Activated naive CD4-positive, alpha-beta T cell treated with anti-CD3 and anti-CD28 coated beads, Interleukin-2, amount 50 U/mL, for 24 hours (primary cell): ENCODE measurements around the gene RSPH10B2.
"Not testable (repeated sequence)": the region's sequence is repeated elsewhere in the genome, so short reads cannot be mapped to it uniquely, and the experiment has no call there.

Source experiments
- H3K27ac Mint-ChIP-seq: one replicate; pipeline ENCODE4 v1.8.0; 2021; ENCODE audit warnings: mild to moderate bottlenecking, mixed read lengths
- H3K27me3 Mint-ChIP-seq: one replicate; pipeline ENCODE4 v1.8.0; 2021; ENCODE audit warnings: mixed read lengths
- H3K36me3 Mint-ChIP-seq: one replicate; pipeline ENCODE4 v1.8.0; 2021; ENCODE audit warnings: mixed read lengths
- H3K4me1 Mint-ChIP-seq: one replicate; pipeline ENCODE4 v1.8.0; 2021; ENCODE audit warnings: mixed read lengths
- H3K4me3 Mint-ChIP-seq: one replicate; pipeline ENCODE4 v1.8.0; 2021; ENCODE audit warnings: mild to moderate bottlenecking, mixed read lengths
- H3K9me3 Mint-ChIP-seq: one replicate; pipeline ENCODE4 v1.8.0; 2021; ENCODE audit warnings: mixed read lengths

The RSPH10B2 gene

GRCh38 chr7:6753964-6754363 lies at the start of gene RSPH10B2:
TSS of gene RSPH10B2 (plus strand) at chr7:6754103. CDS start at chr7:6757678, 3,575 bp downstream.
- not testable (repeated sequence) for H3K36me3 Mint-ChIP-seq, H3K27ac Mint-ChIP-seq, H3K4me3 Mint-ChIP-seq, H3K9me3 Mint-ChIP-seq, H3K4me1 Mint-ChIP-seq, H3K27me3 Mint-ChIP-seq

DNA sequence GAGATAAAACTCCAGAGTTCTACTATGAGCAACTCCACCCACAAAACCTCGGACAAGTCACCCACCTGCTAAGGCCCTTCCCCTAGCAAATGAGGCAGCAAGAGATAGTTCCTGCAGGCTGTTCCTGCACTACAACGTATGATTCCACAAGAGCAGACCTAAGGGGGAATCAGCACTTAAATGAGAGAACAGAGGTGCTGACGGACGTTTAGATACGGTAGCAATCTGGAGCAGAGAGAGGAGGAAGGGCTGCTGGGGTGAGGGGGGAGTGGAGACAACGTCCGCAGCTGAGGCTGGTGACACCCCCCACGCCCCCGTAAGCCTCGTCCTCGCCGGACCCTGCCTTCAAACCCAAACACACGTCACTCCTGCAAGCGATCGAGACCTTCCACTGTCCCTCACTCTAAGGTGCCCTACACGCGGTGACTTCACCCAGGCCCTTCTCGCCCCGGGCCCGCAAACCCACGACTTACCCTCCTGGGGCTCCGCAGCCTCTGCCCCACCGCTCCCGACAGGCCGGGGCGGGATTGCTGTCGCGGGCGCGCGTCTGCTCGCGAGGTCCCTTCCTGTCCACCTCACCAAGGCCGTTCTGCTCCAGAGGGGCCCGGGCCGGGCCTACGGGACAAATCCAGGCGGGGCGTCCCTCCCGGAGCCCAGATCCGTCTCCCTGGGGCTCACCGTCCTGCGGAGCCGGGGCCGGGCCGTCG lies 47.8 kb upstream of the RSPH10B2 start:
- H3K4me1 Mint-ChIP-seq = peaks cover 45% of the 10 kb centered on the region
- peak overlapping the region; percentile 48 for H3K27ac Mint-ChIP-seq
- H3K9me3 Mint-ChIP-seq = peaks cover 16% of the 10 kb centered on the region
- H3K27me3 Mint-ChIP-seq = no peaks in the 10 kb centered on the region
- H3K36me3 Mint-ChIP-seq = peaks cover 31% of the 10 kb centered on the region
- H3K4me3 Mint-ChIP-seq = peak overlapping the region; percentile 93

- Mint-ChIP-seq H3K36me3 (peaks cover 24% of the 10 kb centered on the region), H3K9me3 (peaks cover 13% of the 10 kb centered on the region), H3K27ac (peak within 1 kb of the TSS; percentile 85), H3K27me3 (peaks cover 1% of the 10 kb centered on the region), H3K4me3 (peak within 1 kb of the TSS; percentile 93), H3K4me1 (peaks cover 40% of the 10 kb centered on the region)
Measured at GRCh38 chr7:6706666-6707407, 47.1 kb upstream of the RSPH10B2 start, which contains the start of gene ZNF12. TSS of gene ZNF12 (minus strand) at chr7:6706947. CDS start at chr7:6705173, 1,774 bp downstream.

DNA sequence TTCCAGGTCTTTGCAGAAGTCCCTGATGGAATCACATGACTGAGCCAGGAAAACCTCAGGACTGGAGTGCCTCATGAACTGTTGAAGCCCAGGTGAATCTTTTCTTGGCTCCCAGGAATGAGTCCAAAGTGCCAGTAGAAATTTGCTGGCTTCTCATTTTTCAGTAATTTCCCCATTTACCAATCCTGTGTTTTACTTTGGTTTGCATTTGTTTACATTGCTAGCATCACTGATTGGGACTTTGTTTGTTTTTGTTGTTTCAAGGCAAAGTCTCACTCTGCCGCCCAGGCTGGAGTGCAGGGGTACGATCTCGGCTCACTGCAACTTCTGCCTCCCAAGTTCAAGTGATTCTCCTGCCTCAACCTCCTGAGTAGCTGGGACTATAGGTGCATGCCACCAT lies 45.6 kb upstream of the RSPH10B2 start:
- Mint-ChIP-seq H3K4me1 (peaks cover 27% of the 10 kb centered on the region), H3K27me3 (peaks cover 1% of the 10 kb centered on the region), H3K36me3 (peaks cover 13% of the 10 kb centered on the region), H3K9me3 (peaks cover 4% of the 10 kb centered on the region), H3K27ac (no peak overlapping the region), H3K4me3 (peak overlapping the region; percentile 87)

DNA sequence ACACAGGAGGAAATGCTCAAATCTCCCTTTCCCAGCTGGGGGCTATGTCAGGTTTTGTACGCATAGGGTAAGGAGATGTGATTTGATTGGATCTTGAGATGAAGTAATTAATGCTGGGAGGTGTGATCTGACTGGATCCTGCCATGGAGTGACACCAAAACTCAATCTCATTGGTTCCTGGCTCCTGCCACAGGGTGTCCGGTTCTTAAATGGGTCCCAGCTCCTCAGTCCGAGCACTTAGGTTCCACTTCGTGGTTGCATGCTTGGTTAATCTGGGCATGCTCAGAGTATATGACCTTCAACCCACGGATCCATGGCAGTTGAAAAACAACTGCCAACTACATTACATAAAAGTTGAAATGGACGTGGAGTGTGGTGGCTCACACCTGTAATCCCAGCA lies 44.1 kb upstream of the RSPH10B2 start:
- Mint-ChIP-seq H3K4me3 (no peak overlapping the region), H3K36me3 (peaks cover 5% of the 10 kb centered on the region), H3K27ac (no peak overlapping the region), H3K9me3 (no peaks in the 10 kb centered on the region), H3K27me3 (peaks cover 1% of the 10 kb centered on the region), H3K4me1 (peaks cover 17% of the 10 kb centered on the region)

DNA sequence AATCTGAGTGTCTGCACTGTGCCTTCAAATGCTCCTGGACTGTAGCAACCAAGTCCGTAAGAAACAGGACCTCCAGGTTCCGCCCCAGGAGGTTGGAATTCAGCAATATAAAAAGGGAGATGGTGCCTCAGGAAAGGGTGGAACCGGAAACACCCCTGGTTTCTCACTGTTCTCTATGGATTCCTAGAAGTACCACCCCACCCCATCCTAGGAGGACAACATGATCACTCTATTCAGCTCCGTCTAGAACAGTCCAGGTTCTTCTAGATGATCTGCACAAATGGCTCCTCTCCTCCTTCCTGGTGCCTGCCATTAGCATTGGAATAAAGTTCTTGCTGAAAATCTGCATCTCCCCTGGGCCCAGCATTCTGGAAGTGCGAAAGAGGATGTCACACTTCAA lies 39.5 kb upstream of the RSPH10B2 start:
- H3K4me1 Mint-ChIP-seq = peaks cover 5% of the 10 kb centered on the region
- H3K36me3 Mint-ChIP-seq = peaks cover 2% of the 10 kb centered on the region
- H3K27ac Mint-ChIP-seq = no peak overlapping the region
- peaks cover 14% of the 10 kb centered on the region for H3K27me3 Mint-ChIP-seq
- no peaks in the 10 kb centered on the region for H3K9me3 Mint-ChIP-seq
- H3K4me3 Mint-ChIP-seq = no peak overlapping the region

- H3K4me3 Mint-ChIP-seq, H3K27ac Mint-ChIP-seq, H3K36me3 Mint-ChIP-seq, H3K4me1 Mint-ChIP-seq, H3K9me3 Mint-ChIP-seq: not testable (repeated sequence)
- peaks cover 14% of the 10 kb centered on the region for H3K27me3 Mint-ChIP-seq
Measured at GRCh38 chr7:6715898-6716297, 38.0 kb upstream of the RSPH10B2 start.

GRCh38 chr7:6718124-6718523 lies 35.8 kb upstream of the RSPH10B2 start:
- H3K4me1 Mint-ChIP-seq = peaks cover 5% of the 10 kb centered on the region
- H3K27me3 Mint-ChIP-seq = peaks cover 15% of the 10 kb centered on the region
- no peak overlapping the region for H3K4me3 Mint-ChIP-seq
- no peak overlapping the region for H3K27ac Mint-ChIP-seq
- no peaks in the 10 kb centered on the region for H3K9me3 Mint-ChIP-seq
- H3K36me3 Mint-ChIP-seq = peaks cover 2% of the 10 kb centered on the region

DNA sequence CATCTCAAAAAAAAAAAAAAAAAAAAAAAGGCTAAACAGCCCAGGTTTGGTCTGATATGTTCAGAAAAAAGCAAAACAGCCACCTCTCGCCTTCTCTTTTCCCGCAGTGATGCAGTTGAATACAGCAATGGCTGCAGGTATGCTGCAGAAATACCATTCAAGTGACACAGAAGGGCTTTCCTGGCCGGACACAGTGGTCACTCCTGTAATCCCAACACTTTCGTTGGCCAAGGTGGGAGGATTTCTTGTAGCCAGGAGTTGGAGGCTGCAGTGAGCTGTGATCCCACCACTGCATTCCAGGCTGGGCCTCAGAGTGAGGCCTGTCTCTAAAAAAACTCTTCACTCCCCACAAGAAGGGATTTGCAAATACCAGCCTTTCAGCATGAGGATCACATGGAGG lies 29.6 kb upstream of the RSPH10B2 start:
- not testable (repeated sequence) for H3K27me3 Mint-ChIP-seq, H3K9me3 Mint-ChIP-seq, H3K27ac Mint-ChIP-seq, H3K4me1 Mint-ChIP-seq, H3K4me3 Mint-ChIP-seq, H3K36me3 Mint-ChIP-seq

DNA sequence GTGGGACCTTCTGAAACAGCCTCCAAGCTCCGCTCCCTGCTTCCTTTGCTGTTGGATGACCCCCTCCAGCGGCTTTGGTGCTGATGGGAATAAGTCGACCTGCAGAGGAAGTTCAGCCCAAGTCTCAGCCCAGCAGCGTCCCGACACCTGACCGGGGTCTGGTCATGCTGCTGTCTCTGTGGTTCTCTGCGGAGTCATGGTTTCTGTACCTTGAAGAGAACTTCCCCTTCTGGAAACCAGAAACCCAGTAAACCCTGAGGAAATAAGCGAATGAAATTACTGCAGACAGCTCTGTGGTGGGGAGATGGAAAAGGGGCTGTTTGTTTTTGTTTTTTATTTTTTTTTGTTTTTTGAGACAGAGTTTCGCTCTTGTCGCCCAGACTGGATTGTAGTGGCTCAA lies 28.9 kb upstream of the RSPH10B2 start:
- no peaks in the 10 kb centered on the region for H3K9me3 Mint-ChIP-seq
- peaks cover 5% of the 10 kb centered on the region for H3K4me1 Mint-ChIP-seq
- no peak overlapping the region for H3K27ac Mint-ChIP-seq
- peaks cover 2% of the 10 kb centered on the region for H3K27me3 Mint-ChIP-seq
- no peak overlapping the region for H3K4me3 Mint-ChIP-seq
- peaks cover 2% of the 10 kb centered on the region for H3K36me3 Mint-ChIP-seq

- H3K36me3 Mint-ChIP-seq, H3K9me3 Mint-ChIP-seq, H3K4me3 Mint-ChIP-seq, H3K27ac Mint-ChIP-seq, H3K27me3 Mint-ChIP-seq: not testable (repeated sequence)
- peaks cover 17% of the 10 kb centered on the region for H3K4me1 Mint-ChIP-seq
Measured at GRCh38 chr7:6726341-6726740, 27.6 kb upstream of the RSPH10B2 start.

- Mint-ChIP-seq H3K4me1 (peaks cover 24% of the 10 kb centered on the region), H3K4me3 (no peak overlapping the region), H3K27ac (no peak overlapping the region), H3K36me3 (peaks cover 4% of the 10 kb centered on the region), H3K27me3 (no peaks in the 10 kb centered on the region), H3K9me3 (no peaks in the 10 kb centered on the region)
Measured at GRCh38 chr7:6727663-6728062, 26.2 kb upstream of the RSPH10B2 start.

DNA sequence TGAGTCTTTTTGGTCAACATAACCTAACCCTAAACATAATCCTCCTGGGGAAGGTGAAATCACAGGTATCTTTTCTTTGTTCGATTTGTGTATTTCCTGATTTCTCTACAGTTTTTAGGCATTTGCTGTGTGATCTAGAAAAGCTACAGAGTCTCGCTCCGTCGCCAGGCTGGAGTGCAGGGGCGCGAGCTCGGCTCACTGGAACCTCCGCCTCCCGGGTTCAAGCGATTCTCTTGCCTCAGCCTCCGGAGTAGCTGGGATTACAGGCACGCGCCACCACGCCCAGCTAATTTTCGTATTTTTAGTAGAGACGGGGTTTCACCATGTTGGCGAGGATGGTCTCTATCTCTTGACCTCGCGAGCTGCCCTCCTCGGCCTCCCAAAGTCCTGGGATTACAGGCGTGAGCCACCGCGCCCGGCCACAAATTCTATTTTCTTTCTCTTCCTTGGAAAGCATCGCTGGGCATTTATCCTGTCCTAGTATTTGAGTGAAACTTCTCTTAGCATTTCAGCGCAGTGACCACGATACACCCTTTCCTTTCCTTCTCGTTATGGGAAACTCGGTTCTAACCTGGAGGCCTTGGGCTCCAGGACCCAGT lies 24.9 kb upstream of the RSPH10B2 start:
- not testable (repeated sequence) for H3K9me3 Mint-ChIP-seq
- H3K4me1 Mint-ChIP-seq = peaks cover 24% of the 10 kb centered on the region

GRCh38 chr7:6729492-6730342 lies 24.2 kb upstream of the RSPH10B2 start:
- Mint-ChIP-seq H3K27me3 (no peaks in the 10 kb centered on the region), H3K4me1 (peaks cover 24% of the 10 kb centered on the region), H3K36me3 (peaks cover 9% of the 10 kb centered on the region), H3K9me3 (no peaks in the 10 kb centered on the region), H3K4me3 (peak overlapping the region; percentile 96), H3K27ac (peak overlapping the region; percentile 92)

More for the DNA sequence above, 24.9 kb upstream of the RSPH10B2 start:
- Mint-ChIP-seq H3K4me3 (peak overlapping the region; percentile 96), H3K27ac (peak overlapping the region; percentile 92)
- H3K27me3 Mint-ChIP-seq, H3K36me3 Mint-ChIP-seq: not testable (repeated sequence)

DNA sequence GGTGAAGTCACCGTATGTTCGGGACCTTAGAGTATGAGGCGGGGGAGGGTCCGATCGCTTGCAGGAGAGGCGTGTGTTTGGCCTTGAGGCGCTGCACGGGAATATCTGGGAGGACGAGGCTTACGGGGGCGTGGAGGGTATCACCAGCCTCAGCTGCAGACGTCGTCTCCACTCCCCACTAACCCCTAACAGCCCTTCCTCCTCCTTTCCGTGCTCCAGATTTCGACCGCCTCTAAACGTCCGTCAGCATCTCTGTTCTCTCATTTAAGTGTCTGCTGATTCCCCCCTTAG lies 23.6 kb upstream of the RSPH10B2 start:
- Mint-ChIP-seq H3K9me3 (no peaks in the 10 kb centered on the region), H3K27ac (peak overlapping the region; percentile 88), H3K4me1 (peaks cover 27% of the 10 kb centered on the region), H3K4me3 (peak overlapping the region; percentile 96), H3K27me3 (no peaks in the 10 kb centered on the region), H3K36me3 (peaks cover 11% of the 10 kb centered on the region)
